Measurements from ENCODE around the gene SGCD.

DNA sequence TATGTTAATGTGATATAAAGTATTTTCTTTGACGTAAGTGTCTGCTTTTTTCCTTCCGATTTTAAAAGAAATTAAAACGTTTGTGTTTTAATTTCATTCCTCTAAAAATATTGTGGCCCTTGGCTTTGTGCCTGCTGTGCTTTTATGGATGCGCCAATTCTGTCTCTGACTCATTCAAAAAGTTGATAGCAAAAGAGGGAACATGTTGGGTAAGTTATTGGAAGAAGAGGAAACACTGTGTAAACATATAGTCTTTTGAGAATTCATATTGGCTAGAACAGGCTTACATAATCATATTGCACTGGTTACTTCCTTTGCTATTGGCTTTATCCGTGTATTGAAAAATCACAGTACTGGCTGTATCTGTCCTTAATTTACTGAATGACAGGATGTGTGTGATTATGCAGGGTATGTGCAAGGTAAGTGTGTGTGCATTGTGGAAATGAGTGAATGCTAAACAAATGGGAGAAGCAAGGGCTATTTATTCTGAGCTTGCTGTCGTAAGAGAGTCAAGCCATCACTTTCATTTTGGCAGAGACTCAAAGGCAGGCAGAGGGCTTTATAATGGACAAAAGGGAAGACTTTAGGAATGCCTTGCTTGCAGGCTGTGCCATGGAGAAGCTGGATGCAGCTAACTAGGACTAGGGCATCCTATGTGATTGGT, 67.8 kb downstream of the SGCD start:
- no peak for TF ChIP-seq FOXP2 (optimal IDR thresholded peaks at IDR 0.05; ENCODE audit: control extremely low read depth, extremely low read length, insufficient read depth)
- no peak for TF ChIP-seq EZH2 (IDR thresholded peaks at IDR 0.05)
- no peak for TF ChIP-seq POLR2AphosphoS5 (IDR thresholded peaks at IDR 0.05; ENCODE audit: borderline replicate concordance, low read depth, low read length)
